NT2/D1 (cell line): Measurements from ENCODE around the gene CDH5.
A peak's percentile ranks its signal among the peaks of the same experiment; 100 is the strongest.

ENCODE experiments used
- DNase-seq: peaks from one replicate; pipeline ENCODE4 v3.0.0-alpha.2; 2011; ENCODE audit warnings: low read depth, low spot score
- H3K27me3 ChIP-seq: 2 replicates; pipeline ENCODE4 v1.6.0; 2011; ENCODE audit warnings: mild to moderate bottlenecking; ENCODE audit not compliant: insufficient read length, insufficient read depth
- H3K36me3 ChIP-seq: 2 replicates; pipeline ENCODE4 v1.6.1; 2011; ENCODE audit warnings: mild to moderate bottlenecking, low read length, mixed read lengths; ENCODE audit not compliant: insufficient read depth, insufficient read length
- H3K4me1 ChIP-seq: 2 replicates; pipeline ENCODE4 v1.5.1; 2011; ENCODE audit not compliant: insufficient read depth, insufficient read length
- H3K4me3 ChIP-seq: 2 replicates; pipeline ENCODE4 v1.5.1; 2011; ENCODE audit warnings: low read depth; ENCODE audit not compliant: insufficient read length
- H3K9ac ChIP-seq: 2 replicates; pipeline ENCODE4 v1.6.0; 2011; ENCODE audit warnings: low read depth; ENCODE audit not compliant: insufficient read length
- H3K9me3 ChIP-seq: 2 replicates; pipeline ENCODE4 v1.5.1; 2011; ENCODE audit warnings: mild to moderate bottlenecking, low read length; ENCODE audit not compliant: insufficient read depth
- SUZ12 ChIP-seq: IDR thresholded peaks from 2 replicates; pipeline ENCODE4 v1.6.1; 2011; ENCODE audit not compliant: insufficient read length, insufficient read depth; ENCODE audit errors: extremely low read depth
- YY1 ChIP-seq: IDR thresholded peaks from 2 replicates; pipeline ENCODE4 v1.6.1; 2011; ENCODE audit not compliant: insufficient read length, insufficient read depth
- ZNF274 ChIP-seq: IDR thresholded peaks from 2 replicates; pipeline ENCODE4 v1.6.1; 2011; ENCODE audit warnings: mild to moderate bottlenecking, low read depth, low read length

CDH5 gene

DNA sequence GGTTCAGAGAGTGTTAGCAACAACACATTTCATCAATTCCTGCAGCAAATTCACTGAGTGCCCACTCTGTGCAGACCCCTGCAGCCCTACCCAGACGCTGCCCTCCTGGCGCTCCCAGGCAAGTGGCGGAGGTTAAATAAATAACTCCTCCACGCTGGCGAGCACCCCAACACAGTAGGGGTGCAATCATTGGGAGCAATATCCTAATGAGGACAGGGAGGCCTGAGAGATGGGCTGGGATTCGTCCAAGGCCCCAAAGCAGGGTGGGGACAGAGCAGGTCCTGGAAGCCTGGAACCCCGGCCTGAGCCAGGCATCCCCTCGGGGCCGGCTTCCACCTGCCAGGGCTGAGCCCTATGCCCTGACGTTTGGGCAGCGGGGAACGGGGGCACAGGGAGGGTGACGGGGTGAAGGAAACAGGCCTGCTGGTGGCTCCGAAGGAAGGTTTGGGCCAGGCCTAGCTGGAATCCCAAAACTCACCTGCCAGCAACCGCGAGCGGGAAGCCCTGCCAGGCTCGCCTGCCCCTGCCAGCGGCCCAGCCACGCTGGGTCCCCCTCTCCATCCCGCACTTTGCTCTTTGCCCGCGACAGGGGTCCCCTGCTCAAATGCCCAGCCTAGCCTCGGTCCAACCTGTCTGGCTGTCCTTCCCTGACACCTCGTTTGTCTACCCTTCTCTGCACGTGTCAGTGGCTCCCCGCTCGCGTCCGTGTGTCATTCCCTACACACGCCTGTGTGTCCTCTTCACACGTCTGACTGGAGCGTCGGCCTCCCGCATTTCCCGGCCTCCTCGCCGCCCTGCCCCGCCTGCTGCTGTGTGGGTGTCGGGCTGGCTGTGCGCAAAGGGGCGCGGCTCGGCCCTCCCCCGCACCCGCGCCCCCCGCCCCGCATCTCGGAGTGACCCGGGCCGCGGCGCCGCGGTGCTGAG is 59.9 kb downstream of the CDH5 start:
- Histone ChIP-seq H3K9me3 (no peaks in the 10 kb centered on the region), H3K36me3 (no peaks in the 10 kb centered on the region), H3K4me1 (peaks cover 19% of the 10 kb centered on the region), H3K9ac (peak overlapping the region; percentile 29), H3K4me3 (peak overlapping the region; percentile 31), H3K27me3 (peaks cover 71% of the 10 kb centered on the region)
- DNase-seq, result no peak
- no peak for TF ChIP-seq YY1
- no peak for TF ChIP-seq SUZ12
- TF ChIP-seq ZNF274, result no peak

DNA sequence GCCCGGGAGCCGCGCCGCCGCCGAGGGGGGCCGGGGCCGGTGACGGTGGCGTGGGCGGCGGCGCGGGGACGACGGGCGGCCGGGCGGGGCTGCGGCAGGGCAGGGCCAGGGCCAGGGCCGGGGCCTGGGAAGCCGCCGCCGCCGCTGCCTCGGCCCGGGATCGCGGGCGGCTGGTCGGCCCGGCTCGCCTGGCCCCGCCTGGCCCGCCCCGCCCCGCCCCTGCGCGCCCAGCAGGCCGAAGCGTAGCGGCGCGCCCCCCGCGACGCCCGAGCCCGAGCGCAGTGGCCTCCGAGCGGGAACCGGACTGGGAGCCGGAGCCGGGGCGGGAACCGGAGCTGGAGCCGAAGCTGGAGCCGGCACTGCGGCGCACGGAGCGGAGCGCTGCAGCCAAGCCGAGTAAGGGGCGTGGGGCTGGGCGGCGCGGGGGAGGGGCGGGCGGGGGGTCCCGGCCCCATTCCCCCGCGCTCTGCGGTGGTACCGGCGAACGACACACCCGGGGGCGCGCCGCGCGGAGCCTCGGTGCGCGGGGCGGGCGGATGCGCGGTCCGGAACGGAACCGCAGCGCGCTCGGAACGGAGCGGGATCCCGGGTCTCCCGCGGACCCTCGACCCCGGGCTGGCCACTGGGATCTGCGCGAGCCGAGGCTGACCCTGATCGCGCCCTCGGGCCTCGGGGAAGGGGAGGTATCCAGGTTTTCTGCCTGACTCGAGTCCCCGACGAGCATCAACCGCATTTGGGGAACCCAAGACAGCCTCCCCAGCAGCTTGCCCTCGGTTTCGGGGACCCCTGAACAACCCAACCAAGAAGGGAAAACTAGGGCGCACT is 60.8 kb downstream of the CDH5 start, which contains the start of gene BEAN1:
Gene BEAN1 (plus strand): TSS at position 260 of the 825 bp plus-strand sequence. CDS start 10,382 bp downstream, outside the sequence.
- Histone ChIP-seq H3K36me3 (no peaks in the 10 kb centered on the region), H3K4me3 (peak within 1 kb of the TSS; percentile 49), H3K9ac (peak within 1 kb of the TSS; percentile 75), H3K9me3 (no peaks in the 10 kb centered on the region), H3K4me1 (peaks cover 19% of the 10 kb centered on the region), H3K27me3 (peaks cover 71% of the 10 kb centered on the region)
- TF ChIP-seq SUZ12 (no peak), YY1 (no peak), ZNF274 (no peak)
- DNase-seq, result no peak

DNA sequence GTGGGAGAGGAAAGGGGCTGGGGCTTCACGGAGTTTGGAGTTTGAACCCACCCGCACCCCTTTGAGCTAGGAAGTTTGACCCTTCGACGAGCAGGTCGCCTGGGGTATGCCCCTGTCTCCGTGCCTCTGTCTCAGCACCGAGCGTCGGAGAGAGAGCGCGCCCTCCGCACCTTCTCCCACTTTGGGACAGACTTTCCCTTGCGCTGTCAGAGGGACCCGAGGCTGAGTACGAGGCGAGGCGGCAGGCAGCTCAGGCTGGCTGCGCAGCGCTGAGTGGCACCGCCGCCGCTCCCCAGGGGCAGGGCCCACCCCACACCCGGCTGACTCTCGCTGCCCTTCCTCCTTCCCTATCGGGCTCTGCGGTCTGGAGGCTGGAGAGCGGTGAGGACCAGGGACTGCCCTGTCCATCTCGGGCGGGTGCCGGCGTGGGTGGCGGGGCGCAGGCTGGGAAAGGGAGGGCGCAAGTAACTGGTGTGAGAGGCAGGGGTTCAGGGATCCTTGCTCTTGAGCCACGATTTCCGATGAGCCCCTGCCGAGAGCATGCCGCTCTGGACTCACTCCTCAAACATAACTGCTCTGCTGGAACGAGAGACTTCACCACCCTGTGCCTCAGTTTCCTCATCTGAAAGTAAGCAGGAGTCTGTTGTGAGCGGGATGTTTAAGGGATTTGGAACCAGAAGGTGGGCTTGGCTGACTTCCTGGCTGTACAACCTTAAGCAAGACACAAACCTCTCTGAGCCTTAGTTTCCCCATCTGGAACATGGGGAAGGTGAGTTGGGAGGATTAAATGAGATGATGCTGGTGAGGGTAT is 61.6 kb downstream of the CDH5 start:
- no peak for DNase-seq
- no peak for TF ChIP-seq YY1
- TF ChIP-seq SUZ12, result no peak
- no peak for TF ChIP-seq ZNF274
- Histone ChIP-seq H3K4me1 (peaks cover 23% of the 10 kb centered on the region), H3K9me3 (no peaks in the 10 kb centered on the region), H3K36me3 (no peaks in the 10 kb centered on the region), H3K9ac (peak overlapping the region; percentile 75), H3K4me3 (peak overlapping the region; percentile 49), H3K27me3 (peaks cover 70% of the 10 kb centered on the region)

DNA sequence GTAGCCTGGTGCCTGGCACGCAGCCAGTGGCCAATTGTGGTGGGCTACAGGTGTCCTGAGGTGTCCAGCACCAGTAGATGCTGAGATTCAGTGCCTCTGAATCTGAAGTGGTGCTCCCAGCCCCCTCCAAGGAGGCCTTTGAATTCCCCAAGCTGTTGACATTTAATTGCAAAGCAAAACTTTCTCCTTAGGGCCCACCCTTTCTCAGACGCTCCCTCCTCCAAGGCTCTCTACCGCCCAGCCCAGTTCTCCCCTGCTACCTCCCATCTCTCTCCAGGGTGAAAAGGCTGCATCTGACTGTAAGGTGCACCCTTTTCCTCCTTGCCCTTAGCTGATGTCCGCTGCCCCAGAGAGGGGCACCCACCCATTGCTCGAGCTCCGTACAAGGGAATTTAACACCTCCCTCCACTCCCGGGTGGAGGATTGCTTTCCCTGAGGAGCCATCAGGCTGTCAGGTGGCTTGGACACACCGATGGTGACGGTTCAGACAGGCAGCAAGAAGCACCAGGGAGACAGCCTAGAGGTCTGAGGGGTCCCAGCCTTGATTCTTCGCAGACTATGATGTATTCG is 62.3 kb downstream of the CDH5 start:
- DNase-seq, result no peak
- H3K9ac ChIP-seq, result no peak overlapping the region
- TF ChIP-seq YY1 (no peak), SUZ12 (no peak), ZNF274 (no peak)
- H3K27me3 ChIP-seq, result peaks cover 63% of the 10 kb centered on the region
- no peaks in the 10 kb centered on the region for H3K36me3 ChIP-seq
- H3K4me1 ChIP-seq, result peaks cover 26% of the 10 kb centered on the region
- peak overlapping the region; percentile 49 for H3K4me3 ChIP-seq
- H3K9me3 ChIP-seq, result no peaks in the 10 kb centered on the region

DNA sequence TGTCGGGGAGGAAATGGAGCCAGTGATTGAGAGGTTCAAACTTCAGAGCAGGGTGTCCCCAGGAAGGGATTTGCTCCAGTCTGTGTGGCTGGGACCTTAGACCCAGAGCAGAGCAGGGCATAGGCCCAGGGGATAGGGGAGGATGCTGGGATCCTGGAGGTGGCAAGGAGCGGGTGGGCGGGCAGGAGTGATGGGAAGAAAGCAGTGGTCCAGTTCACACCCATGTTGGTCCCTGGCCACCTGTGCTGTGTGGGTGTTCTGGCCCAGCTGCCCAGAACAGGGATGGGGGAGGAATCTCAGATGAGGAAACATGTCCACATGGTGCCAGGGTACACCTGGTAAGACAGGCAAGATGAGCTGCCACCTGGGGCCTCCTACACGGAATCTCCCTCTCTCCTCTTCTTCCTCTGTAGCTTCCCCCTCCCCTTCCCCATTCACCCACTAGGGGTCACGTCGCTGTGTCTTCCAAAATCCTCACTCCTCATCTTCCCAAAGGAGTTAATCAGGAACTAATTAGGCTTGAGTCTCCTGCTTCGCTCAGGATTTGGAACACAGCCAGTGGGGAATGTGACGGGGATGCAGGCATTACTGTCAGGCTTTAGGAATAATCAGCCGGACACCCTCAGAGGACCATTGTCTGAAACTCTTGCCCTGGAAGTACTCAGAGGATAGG is 62.9 kb downstream of the CDH5 start:
- DNase-seq, result no peak
- H3K4me1 ChIP-seq, result peaks cover 28% of the 10 kb centered on the region

DNA sequence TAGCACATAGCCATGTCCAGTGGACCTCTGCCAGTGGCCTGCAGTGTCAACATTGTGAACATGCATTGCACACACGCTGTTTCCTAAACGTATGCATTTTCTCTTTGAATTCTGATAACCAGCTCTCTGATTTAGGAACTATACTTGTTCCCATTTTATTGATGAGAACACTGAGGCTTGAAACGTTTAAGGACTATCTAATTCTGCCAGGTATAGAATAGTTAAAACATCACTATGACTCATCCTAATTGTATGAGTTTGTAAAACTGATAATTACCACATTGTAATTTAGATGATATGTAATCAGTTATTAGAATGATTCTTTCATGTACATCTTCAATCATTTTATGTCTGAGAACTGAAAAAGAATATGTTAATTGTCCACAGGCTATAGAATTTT is 63.7 kb downstream of the CDH5 start:
- no peaks in the 10 kb centered on the region for H3K9me3 ChIP-seq
- no peak overlapping the region for H3K9ac ChIP-seq
- DNase-seq, result no peak
- H3K4me3 ChIP-seq, result no peak overlapping the region
- peaks cover 36% of the 10 kb centered on the region for H3K4me1 ChIP-seq
- TF ChIP-seq SUZ12, result no peak
- no peak for TF ChIP-seq YY1
- no peak for TF ChIP-seq ZNF274
- H3K27me3 ChIP-seq, result peaks cover 48% of the 10 kb centered on the region
- no peaks in the 10 kb centered on the region for H3K36me3 ChIP-seq

More for the DNA sequence above, 62.9 kb downstream of the CDH5 start:
- Histone ChIP-seq H3K27me3 (peaks cover 56% of the 10 kb centered on the region), H3K4me3 (no peak overlapping the region), H3K9me3 (no peaks in the 10 kb centered on the region), H3K9ac (no peak overlapping the region), H3K36me3 (no peaks in the 10 kb centered on the region)
- no peak for TF ChIP-seq ZNF274
- no peak for TF ChIP-seq YY1
- no peak for TF ChIP-seq SUZ12
